AG04450 (cell line): Measurements from ENCODE around the gene PRUNE2. TPM values are rescaled to one million over a fixed set of nuclear protein-coding genes. Genes with fewer than 3 reads are reported as not detected.
A peak's percentile ranks its signal among the peaks of the same experiment; 100 is the strongest.
"Not testable (repeated sequence)": the region's sequence is repeated elsewhere in the genome, so short reads cannot be mapped to it uniquely, and the experiment has no call there.

Experiments
- CTCF ChIA-PET: fragments of 300-600, 350-600 bp; formaldehyde crosslinking; extraction: SDS; loops from one replicate; lab custom pipeline; 2022; ENCODE audit warnings: antibody characterized with exemption, inconsistent platforms; lab: Charles Lee
- POLR2A ChIA-PET: fragments of 350-600 bp; formaldehyde crosslinking; extraction: SDS; loops from one replicate; lab custom pipeline; 2021; ENCODE audit warnings: antibody characterized with exemption, inconsistent platforms; lab: Yijun Ruan, JAX
- DNase-seq: peaks from one replicate; pipeline ENCODE4 v3.0.0-alpha.2; 2011; ENCODE audit warnings: low read depth, low spot score
- H3K27ac ChIP-seq: one replicate; pipeline ENCODE4 v1.5.1; 2012; ENCODE audit warnings: low read depth, low read length, control low read depth
- H3K27me3 ChIP-seq: one replicate; pipeline ENCODE4 v1.6.0; 2012; ENCODE audit warnings: low read length; ENCODE audit not compliant: control insufficient read depth, insufficient read depth
- H3K4me3 ChIP-seq: 2 replicates; pipeline ENCODE4 v1.5.1; 2011; ENCODE audit warnings: mild to moderate bottlenecking, low read depth, low read length, control low read depth
- H3K9me3 ChIP-seq: 2 replicates; pipeline ENCODE4 v1.5.1; 2012; ENCODE audit warnings: low read length; ENCODE audit not compliant: control insufficient read depth, insufficient read depth
- CTCF ChIP-seq: IDR thresholded peaks from 2 replicates; pipeline ENCODE4 v1.5.1; 2011; ENCODE audit warnings: low read depth, low read length, control low read depth, inconsistent platforms
- polyA minus RNA-seq: library from RNA; depleted of rRNA, polyadenylated mRNA; stranded (reverse); fragments of >200 nt; gene quantifications from 2 replicates; pipeline ENCODE4 v1.2.3, GENCODE V29; 2011; rRNA and poly(A)+ RNA removed
- polyA plus RNA-seq: library from polyadenylated mRNA; depleted of rRNA; stranded (reverse); fragments of >200 nt; gene quantifications from 2 replicates; pipeline ENCODE4 v1.2.3, GENCODE V29; 2011; rRNA removed

Gene PRUNE2, protein sequence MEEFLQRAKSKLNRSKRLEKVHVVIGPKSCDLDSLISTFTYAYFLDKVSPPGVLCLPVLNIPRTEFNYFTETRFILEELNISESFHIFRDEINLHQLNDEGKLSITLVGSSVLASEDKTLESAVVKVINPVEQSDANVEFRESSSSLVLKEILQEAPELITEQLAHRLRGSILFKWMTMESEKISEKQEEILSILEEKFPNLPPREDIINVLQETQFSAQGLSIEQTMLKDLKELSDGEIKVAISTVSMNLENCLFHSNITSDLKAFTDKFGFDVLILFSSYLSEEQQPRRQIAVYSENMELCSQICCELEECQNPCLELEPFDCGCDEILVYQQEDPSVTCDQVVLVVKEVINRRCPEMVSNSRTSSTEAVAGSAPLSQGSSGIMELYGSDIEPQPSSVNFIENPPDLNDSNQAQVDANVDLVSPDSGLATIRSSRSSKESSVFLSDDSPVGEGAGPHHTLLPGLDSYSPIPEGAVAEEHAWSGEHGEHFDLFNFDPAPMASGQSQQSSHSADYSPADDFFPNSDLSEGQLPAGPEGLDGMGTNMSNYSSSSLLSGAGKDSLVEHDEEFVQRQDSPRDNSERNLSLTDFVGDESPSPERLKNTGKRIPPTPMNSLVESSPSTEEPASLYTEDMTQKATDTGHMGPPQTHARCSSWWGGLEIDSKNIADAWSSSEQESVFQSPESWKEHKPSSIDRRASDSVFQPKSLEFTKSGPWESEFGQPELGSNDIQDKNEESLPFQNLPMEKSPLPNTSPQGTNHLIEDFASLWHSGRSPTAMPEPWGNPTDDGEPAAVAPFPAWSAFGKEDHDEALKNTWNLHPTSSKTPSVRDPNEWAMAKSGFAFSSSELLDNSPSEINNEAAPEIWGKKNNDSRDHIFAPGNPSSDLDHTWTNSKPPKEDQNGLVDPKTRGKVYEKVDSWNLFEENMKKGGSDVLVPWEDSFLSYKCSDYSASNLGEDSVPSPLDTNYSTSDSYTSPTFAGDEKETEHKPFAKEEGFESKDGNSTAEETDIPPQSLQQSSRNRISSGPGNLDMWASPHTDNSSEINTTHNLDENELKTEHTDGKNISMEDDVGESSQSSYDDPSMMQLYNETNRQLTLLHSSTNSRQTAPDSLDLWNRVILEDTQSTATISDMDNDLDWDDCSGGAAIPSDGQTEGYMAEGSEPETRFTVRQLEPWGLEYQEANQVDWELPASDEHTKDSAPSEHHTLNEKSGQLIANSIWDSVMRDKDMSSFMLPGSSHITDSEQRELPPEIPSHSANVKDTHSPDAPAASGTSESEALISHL (N-terminal part only)
- polyA plus RNA-seq (1.1 TPM in 2 replicates), polyA minus RNA-seq (1.4 TPM in 2 replicates)

- Histone ChIP-seq H3K27ac (no peak within 1 kb of the TSS), H3K4me3 (peak within 1 kb of the TSS; percentile 53), H3K27me3 (peaks cover 21% of the 10 kb centered on the region), H3K9me3 (no peaks in the 10 kb centered on the region; the same call in 1 of the 2 replicates)
- ChIA-PET CTCF (interaction anchor here (0.5 to 1.0 kb wide), 2 partner anchors 9 to 90 kb away, joined by 3 read pairs; no protein-coding TSS in a partner anchor), POLR2A (interaction anchor here (1.3 kb wide), 1 partner anchor 89 kb away, joined by 3 read pairs; no protein-coding TSS in a partner anchor)
- DNase-seq, result peak; percentile 43
- no peak for TF ChIP-seq CTCF
Observed at GRCh38 chr9:76905791-76906646, at the start of gene PRUNE2. Gene PRUNE2, minus strand, starts transcription at chr9:76906114. Its CDS starts 151 bp downstream, at chr9:76905963.

DNA sequence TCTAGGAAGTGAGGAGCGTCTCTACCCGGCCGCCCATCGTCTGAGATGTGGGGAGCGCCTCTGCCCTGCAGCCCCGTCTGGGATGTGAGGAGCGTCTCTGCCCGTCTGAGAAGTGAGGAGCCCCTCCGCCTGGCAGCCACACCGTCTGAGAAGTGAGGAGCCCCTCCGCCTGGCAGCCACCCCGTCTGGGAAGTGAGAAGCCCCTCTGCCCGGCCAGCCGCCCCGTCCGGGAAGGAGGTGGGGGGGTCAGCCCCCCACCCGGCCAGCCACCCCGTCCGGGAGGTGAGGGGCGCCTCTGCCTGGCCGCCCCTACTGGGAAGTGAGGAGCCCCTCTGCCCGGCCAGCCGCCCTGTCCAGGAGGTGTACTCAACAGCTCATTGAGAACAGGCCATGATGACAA, 49.5 kb upstream of the PRUNE2 start:
- H3K9me3 ChIP-seq, DNase-seq, CTCF ChIA-PET, H3K4me3 ChIP-seq, H3K27me3 ChIP-seq, H3K27ac ChIP-seq, POLR2A ChIA-PET: not testable (repeated sequence)

GRCh38 chr9:76949865-76950264, 44.0 kb upstream of the PRUNE2 start:
- peaks cover 3% of the 10 kb centered on the region for H3K27me3 ChIP-seq
- POLR2A ChIA-PET, result no interaction called here

DNA sequence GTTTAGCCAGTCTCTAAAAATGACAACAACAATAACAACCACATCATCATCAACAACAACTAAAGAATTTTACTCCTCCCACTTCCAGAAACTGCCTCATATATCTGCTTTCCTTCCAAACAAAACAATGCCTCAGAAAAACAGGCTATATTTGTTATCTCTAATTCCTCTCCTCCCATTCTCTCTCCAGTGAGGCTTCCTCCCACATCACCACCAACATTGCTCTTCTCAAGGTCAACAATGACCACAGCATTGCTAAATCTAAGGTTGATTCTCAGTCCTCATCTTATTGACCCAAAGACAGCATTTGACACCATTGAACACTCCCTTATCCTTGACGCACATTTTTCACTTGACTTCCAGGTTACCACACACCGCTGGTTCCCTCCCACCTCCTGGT, 38.1 kb upstream of the PRUNE2 start:
- no peaks in the 10 kb centered on the region for H3K27me3 ChIP-seq
- CTCF ChIA-PET, result no interaction called here
- no peak for DNase-seq
- POLR2A ChIA-PET, result no interaction called here
- H3K27ac ChIP-seq, result no peak overlapping the region
- no peak overlapping the region for H3K4me3 ChIP-seq
- TF ChIP-seq CTCF, result no peak
- no peaks in the 10 kb centered on the region for H3K9me3 ChIP-seq

More at GRCh38 chr9:76949865-76950264, 44.0 kb upstream of the PRUNE2 start:
- Histone ChIP-seq H3K4me3 (no peak overlapping the region), H3K9me3 (no peaks in the 10 kb centered on the region), H3K27ac (no peak overlapping the region)
- DNase-seq, result no peak
- CTCF ChIA-PET, result no interaction called here
- no peak for TF ChIP-seq CTCF
